GM12864 (cell line): ENCODE measurements around the gene MLNR.
A peak's percentile ranks its signal among the peaks of the same experiment; 100 is the strongest.

Experiments used
- DNase-seq: peaks from one replicate; pipeline ENCODE4 v3.0.0-alpha.2; 2011; ENCODE audit warnings: low read depth
- H3K4me3 ChIP-seq: 2 replicates; pipeline ENCODE4 v1.5.1; 2011; ENCODE audit warnings: mild to moderate bottlenecking, low read depth, low read length, control low read depth
- TF ChIP-seq, protein P1 (sequence below): IDR thresholded peaks from 2 replicates; pipeline ENCODE4 v1.5.1; 2011; ENCODE audit warnings: low read depth, mild to moderate bottlenecking, moderate library complexity, low read length, control low read depth, inconsistent platforms; ENCODE audit errors: missing control alignments

The MLNR gene

DNA sequence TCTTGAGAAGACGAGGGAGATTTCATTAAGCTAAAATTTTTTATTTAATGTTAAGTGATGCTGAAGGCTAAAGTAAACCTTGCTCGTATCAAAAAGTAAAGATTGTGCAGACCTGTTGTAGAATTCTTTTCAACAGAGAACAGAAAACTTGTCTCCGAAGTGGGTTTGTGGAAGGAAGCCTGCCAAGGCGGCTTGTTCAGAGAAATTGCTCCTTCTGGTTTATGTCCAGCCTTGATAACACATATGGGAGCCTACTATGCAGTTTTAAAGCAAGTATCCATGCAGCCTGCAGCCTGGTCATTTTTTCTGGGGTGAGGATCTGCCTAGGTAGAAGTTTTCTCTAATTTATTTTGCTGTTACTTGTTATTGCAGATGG lies 1.4 kb downstream of the MLNR start:
- TF ChIP-seq, protein P1, sequence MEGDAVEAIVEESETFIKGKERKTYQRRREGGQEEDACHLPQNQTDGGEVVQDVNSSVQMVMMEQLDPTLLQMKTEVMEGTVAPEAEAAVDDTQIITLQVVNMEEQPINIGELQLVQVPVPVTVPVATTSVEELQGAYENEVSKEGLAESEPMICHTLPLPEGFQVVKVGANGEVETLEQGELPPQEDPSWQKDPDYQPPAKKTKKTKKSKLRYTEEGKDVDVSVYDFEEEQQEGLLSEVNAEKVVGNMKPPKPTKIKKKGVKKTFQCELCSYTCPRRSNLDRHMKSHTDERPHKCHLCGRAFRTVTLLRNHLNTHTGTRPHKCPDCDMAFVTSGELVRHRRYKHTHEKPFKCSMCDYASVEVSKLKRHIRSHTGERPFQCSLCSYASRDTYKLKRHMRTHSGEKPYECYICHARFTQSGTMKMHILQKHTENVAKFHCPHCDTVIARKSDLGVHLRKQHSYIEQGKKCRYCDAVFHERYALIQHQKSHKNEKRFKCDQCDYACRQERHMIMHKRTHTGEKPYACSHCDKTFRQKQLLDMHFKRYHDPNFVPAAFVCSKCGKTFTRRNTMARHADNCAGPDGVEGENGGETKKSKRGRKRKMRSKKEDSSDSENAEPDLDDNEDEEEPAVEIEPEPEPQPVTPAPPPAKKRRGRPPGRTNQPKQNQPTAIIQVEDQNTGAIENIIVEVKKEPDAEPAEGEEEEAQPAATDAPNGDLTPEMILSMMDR: no peak
- no peak for DNase-seq
- no peak overlapping the region for H3K4me3 ChIP-seq

DNA sequence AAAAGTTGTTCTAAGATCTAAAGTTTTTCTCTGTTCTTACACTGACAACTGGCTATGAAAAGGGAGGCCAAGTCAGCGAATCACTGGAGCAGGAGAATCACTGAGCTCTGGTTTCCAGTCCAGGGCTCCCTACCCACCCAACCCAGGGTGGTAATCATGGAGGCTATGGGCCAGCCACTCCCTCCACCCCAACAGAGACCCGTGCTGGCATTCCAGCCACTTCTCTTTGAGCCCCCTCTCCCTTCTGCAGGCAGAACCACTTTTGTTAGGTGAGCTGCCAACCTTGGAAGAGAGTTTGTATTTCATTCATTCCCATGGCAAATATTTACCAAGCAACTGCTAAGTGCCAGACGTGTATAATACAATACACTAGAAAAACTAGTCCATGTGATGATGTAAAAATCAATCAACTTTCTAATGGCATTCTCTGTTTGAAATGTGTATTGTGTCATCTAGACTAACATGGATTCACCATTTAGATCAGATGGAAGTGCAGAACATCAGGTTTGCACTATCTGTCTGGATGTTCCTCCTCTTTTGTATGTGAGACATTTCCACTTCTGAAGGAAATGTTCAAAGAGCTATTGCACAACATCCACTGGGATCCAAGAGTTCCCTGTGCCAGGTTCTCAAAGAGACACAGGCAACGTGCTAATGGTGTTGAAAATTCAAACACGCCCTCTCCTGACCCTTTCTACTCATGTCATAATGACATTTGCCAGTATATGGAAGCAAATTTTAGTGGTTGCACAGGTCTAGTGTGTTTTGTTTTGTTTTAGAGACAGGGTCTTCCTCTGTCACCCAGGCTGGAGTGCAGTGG lies 5.3 kb downstream of the MLNR start:
- no peak overlapping the region for H3K4me3 ChIP-seq
- TF ChIP-seq, protein P1: no peak
- no peak for DNase-seq

DNA sequence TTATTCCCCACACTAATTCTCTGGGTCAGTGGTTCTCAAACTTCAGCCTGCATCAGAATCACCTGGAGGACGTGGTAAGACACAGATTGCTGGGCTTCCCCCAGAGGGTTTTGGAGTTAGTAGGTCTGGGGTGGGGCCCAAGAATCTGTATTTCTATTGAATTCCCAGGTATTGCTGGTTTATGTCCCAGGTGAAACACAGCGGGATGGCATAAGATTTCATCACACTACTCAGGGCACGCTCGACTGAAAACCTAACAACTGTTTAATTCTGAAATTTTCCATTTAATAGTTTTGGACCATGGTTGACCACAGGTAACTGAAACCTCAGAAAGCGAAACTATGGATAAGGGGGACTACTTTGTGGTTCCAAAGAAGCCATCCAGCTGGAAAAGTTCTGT lies 6.5 kb downstream of the MLNR start:
- no peak overlapping the region for H3K4me3 ChIP-seq
- TF ChIP-seq, protein P1: no peak
- no peak for DNase-seq

DNA sequence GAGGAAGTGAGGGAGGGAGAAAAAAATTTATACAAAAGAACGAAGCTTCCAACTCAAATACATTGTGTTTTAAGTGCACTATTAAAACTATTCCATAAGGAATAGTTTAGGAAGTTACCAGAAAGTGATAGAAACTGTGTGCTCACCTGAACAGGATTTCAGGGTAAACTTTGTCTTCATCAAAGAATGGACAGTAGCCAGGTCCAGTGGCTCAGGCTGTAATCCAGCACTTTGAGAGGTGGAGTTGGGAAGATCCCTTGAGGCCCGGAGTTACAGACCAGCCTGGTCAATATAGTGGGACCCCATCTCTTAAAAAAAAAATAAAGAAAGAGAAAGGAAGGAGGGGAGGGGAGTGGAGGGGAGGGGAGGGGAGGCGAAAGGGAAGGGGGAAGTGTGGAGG lies 14.6 kb downstream of the MLNR start:
- no peak overlapping the region for H3K4me3 ChIP-seq

DNA sequence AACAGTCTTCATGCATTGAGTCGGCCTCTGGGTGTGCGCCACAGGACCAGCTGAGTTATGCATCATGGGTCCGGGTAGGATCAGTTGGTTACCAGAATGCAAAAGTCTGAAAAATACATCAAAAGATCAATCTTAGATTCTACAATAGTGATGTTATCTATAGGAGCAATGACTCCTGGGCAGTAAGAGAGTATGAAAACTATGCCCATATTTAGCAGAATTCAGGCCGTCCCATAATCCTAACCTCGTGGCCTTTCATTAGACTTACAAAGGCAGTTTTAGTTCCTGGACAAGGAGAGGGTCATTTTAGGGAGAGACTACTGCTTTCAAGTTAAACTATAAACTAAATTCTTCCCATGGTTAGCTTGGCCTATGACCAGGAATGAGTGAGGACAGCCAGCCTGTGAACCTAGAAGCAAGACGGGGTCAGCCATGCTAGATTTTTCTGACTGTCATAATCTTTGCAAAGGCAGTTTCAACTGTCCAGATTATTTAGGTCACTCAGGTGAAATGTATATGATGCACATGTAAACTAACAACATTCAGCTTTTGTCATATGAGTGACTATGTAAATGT lies 15.8 kb downstream of the MLNR start:
- H3K4me3 ChIP-seq: no peak overlapping the region
- DNase-seq: no peak
- TF ChIP-seq, protein P1: no peak

More for the DNA sequence above, 14.6 kb downstream of the MLNR start:
- no peak for DNase-seq
- TF ChIP-seq, protein P1: no peak

DNA sequence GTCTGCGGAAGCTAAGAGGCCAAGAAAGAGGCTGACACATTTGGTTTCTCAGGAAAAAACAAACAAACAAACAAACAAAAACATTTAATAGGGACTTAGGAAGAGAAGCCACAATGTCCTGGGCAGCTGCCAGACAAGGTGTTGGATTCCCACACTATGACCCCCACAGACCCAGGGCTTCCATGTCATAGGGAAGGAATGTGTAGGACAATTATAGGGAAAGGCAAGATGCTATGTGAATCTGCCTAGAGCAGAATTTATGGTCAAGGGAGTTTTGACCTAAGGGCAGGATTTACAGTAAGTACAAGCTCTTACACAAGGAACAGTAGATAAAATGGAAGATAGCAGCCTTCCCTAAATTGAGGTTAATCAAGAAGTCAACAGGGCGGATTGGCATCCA lies 18.5 kb downstream of the MLNR start:
- no peak overlapping the region for H3K4me3 ChIP-seq
- no peak for DNase-seq
- TF ChIP-seq, protein P1: no peak

DNA sequence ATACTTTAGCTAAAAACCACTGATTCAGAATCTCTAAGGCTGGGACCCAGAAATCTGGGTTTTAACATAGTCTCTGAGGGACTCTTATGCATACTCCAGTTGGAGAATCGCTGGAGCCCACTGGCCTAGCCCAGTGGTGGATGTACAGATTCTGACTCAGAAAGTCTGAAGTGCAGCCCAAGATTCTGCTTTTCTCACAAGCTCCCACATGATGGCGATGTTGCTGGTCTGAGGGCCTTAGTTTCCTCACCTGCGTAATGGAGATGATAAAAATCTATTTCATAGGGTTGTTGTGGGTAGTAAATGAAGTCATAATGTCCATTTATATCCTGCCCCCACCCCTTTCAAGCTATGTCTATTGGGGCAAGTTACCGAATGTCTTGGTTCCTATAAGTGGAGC lies 19.9 kb downstream of the MLNR start:
- no peak overlapping the region for H3K4me3 ChIP-seq
- TF ChIP-seq, protein P1: peak; percentile 62
- DNase-seq: no peak
